Neural crest cell (in vitro differentiated cells): Measurements from ENCODE around the gene ZSCAN30. TPM values are rescaled to one million over a fixed set of nuclear protein-coding genes. Genes with fewer than 3 reads are reported as not detected.
A peak's percentile ranks its signal among the peaks of the same experiment; 100 is the strongest.

Experiments
- DNase-seq: peaks from one replicate; pipeline ENCODE4 v3.0.0; 2021; ENCODE audit warnings: low read depth, mixed read lengths, low spot score
- H3K27ac Mint-ChIP-seq: one replicate; pipeline ENCODE4 v1.8.0; 2021; ENCODE audit warnings: mild to moderate bottlenecking, mixed read lengths; ENCODE audit not compliant: unreplicated experiment
- H3K27me3 Mint-ChIP-seq: 2 replicates; pipeline ENCODE4 v1.8.0; 2021; ENCODE audit warnings: low read depth, mild to moderate bottlenecking, mixed read lengths
- H3K36me3 Mint-ChIP-seq: 2 replicates; pipeline ENCODE4 v1.8.0; 2021; ENCODE audit warnings: low read depth, mild to moderate bottlenecking, mixed read lengths
- H3K4me1 Mint-ChIP-seq: 2 replicates; pipeline ENCODE4 v1.8.0; 2021; ENCODE audit warnings: mixed read lengths
- H3K4me3 Mint-ChIP-seq: one replicate; pipeline ENCODE4 v1.8.0; 2021; ENCODE audit warnings: mild to moderate bottlenecking, mixed read lengths
- H3K9me3 Mint-ChIP-seq: 2 replicates; pipeline ENCODE4 v1.8.0; 2021; ENCODE audit warnings: mixed read lengths
- total RNA-seq: library from RNA; stranded (reverse); gene quantifications from 2 replicates; pipeline ENCODE4 v1.2.1, GENCODE V29; 2021
- TF ChIP-seq, protein P1 (sequence below): fragments of 200-600 bp; sonication (generic); conservative IDR thresholded peaks from 2 replicates; pipeline ENCODE4 v1.5.0; 2021; ENCODE audit warnings: antibody characterized with exemption, mild to moderate bottlenecking

Gene ZSCAN30
- total RNA-seq, 1 donor from 2014 or later, result 14.6 TPM

GRCh38 chr18:35289727-35290093 is 319 bp downstream of the ZSCAN30 start:
- Mint-ChIP-seq H3K4me3 (peak overlapping the region; percentile 96), H3K9me3 (peaks cover 9% of the 10 kb centered on the region), H3K36me3 (peaks cover 31% of the 10 kb centered on the region), H3K27ac (peak overlapping the region; percentile 99), H3K27me3 (no peaks in the 10 kb centered on the region), H3K4me1 (peaks cover 34% of the 10 kb centered on the region)
- TF ChIP-seq, protein P1, sequence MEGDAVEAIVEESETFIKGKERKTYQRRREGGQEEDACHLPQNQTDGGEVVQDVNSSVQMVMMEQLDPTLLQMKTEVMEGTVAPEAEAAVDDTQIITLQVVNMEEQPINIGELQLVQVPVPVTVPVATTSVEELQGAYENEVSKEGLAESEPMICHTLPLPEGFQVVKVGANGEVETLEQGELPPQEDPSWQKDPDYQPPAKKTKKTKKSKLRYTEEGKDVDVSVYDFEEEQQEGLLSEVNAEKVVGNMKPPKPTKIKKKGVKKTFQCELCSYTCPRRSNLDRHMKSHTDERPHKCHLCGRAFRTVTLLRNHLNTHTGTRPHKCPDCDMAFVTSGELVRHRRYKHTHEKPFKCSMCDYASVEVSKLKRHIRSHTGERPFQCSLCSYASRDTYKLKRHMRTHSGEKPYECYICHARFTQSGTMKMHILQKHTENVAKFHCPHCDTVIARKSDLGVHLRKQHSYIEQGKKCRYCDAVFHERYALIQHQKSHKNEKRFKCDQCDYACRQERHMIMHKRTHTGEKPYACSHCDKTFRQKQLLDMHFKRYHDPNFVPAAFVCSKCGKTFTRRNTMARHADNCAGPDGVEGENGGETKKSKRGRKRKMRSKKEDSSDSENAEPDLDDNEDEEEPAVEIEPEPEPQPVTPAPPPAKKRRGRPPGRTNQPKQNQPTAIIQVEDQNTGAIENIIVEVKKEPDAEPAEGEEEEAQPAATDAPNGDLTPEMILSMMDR, result no peak
- no peak for DNase-seq

DNA sequence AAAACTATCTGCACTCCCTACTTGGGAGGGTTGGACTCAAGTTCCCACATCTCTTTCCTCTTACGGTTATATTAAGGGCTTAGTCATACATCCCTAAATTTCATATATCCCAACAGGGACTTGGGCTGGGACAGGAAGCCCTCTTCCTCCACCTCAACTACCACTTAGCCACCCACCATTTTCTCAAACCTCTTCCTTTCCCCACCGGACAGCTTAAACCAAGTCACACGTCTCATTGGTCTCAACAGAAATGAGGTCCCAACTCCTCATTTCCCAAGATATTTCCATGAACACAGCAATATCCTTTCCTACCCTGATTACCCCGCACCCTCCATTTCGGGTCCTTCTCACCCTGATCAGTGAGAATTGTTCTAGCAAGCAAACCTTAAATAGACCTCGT is 736 bp downstream of the ZSCAN30 start:
- Mint-ChIP-seq H3K27me3 (no peaks in the 10 kb centered on the region), H3K9me3 (peaks cover 7% of the 10 kb centered on the region), H3K27ac (peak overlapping the region; percentile 58), H3K4me1 (peaks cover 34% of the 10 kb centered on the region), H3K36me3 (peaks cover 27% of the 10 kb centered on the region), H3K4me3 (peak overlapping the region; percentile 96)
- TF ChIP-seq, protein P1, result no peak
- no peak for DNase-seq

DNA sequence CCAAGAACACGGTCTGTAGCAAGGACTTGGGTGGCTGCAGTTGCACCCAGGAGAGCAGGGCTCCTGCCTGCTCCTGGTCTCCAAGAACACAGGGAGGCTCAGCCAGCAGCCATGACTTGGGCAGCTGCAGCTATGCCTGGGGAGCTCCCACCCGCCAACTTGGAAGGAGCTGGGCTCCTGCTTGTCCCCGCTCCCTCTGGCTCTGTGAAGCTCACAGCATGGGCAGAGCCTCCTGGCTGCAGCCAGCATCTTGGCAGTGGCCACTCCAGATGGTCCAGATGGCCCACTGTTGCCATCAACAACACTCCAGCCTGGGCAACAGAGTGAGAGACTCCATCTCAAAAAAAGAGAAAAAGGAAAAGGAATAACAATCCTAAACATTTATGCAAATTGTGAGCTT is 5.2 kb downstream of the ZSCAN30 start:
- H3K4me3 Mint-ChIP-seq, result no peak overlapping the region
- TF ChIP-seq, protein P1, result no peak
- H3K27ac Mint-ChIP-seq, result no peak overlapping the region
- DNase-seq, result no peak
- peaks cover 8% of the 10 kb centered on the region for H3K4me1 Mint-ChIP-seq
- no peaks in the 10 kb centered on the region for H3K27me3 Mint-ChIP-seq
- H3K9me3 Mint-ChIP-seq, result peaks cover 17% of the 10 kb centered on the region
- H3K36me3 Mint-ChIP-seq, result peaks cover 34% of the 10 kb centered on the region

DNA sequence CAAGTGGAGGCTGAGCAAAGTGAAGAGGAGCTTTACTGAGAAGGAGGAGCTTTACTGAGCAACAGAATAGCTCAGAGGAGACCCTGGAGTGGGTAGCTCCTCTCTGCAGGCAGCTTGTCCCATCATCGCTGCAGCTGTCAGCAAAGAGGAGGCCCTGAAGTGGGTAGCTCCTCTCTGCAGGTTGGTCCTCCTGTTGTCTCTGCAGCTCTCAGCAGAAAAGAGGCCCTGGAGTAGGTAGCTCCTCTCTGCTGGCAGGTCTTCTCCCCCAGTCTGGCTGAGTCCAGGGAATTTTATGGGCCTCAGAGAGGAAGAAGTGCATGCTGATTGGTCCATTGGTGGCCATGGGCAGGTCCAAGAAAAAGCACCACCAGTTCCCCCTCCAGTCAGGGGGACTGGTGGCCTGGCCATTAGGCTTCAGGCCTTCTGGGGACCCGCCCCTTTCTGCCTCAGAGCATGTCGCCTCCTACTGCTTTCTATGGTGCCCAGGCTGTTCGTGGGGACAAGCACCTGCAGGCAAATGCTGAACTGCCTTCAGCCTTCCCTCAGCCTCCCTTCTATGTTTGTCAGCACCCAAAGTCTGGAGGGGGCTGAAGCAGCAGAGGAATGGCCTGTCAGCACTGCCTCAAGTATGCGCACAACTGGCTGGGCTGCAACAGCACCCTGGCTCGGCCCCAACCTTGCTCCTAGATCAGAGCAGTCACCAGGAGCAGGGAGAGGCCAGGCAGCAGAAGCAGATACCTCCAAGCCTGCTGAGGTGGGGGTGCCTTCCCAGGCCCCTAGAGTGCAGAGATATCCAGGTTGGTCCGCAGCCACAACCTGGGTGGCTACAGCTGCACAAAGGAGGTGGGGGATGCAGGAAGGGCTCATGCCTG is 5.9 kb downstream of the ZSCAN30 start:
- Mint-ChIP-seq H3K27ac (no peak overlapping the region), H3K9me3 (peaks cover 17% of the 10 kb centered on the region), H3K4me1 (peaks cover 1% of the 10 kb centered on the region), H3K36me3 (peaks cover 33% of the 10 kb centered on the region), H3K4me3 (no peak overlapping the region), H3K27me3 (no peaks in the 10 kb centered on the region)
- TF ChIP-seq, protein P1, result no peak
- no peak for DNase-seq

- Mint-ChIP-seq H3K27me3 (no peaks in the 10 kb centered on the region), H3K4me3 (no peak overlapping the region), H3K27ac (no peak overlapping the region), H3K9me3 (peaks cover 22% of the 10 kb centered on the region), H3K36me3 (peaks cover 39% of the 10 kb centered on the region), H3K4me1 (no peaks in the 10 kb centered on the region)
- TF ChIP-seq, protein P1, result no peak
- DNase-seq, result no peak
Measured at GRCh38 chr18:35282353-35282752, 7.7 kb downstream of the ZSCAN30 start.
